ENCODE measurements around the gene ARHGEF2. TPM values are rescaled to one million over a fixed set of nuclear protein-coding genes. Genes with fewer than 3 reads are reported as not detected.

ARHGEF2 gene
- total RNA-seq, 1 experiment from 2014 or later: 90.1 TPM

GRCh38 chr1:156009404-156009803 lies 31.1 kb upstream of the ARHGEF2 start:
- H3K27ac ChIP-seq (ENCODE audit: low read depth, low read length): no peak overlapping the region
- H3K79me2 ChIP-seq (ENCODE audit: insufficient read depth, low read length): no peaks in the 10 kb centered on the region
- ATAC-seq: no peak
- RAD21 ChIA-PET (ENCODE audit: low non-redundant PET in 1 of 2, low total read pairs in 2 of 2, uncharacterized antibody in 2 of 2, unreplicated experiment in 2 of 2): no interaction called here
- TF ChIP-seq EZH2 (IDR thresholded peaks at IDR 0.05): no peak
- no peak for TF ChIP-seq FOSL1 (IDR thresholded peaks at IDR 0.05; ENCODE audit: low read depth)
- TF ChIP-seq RAD21 (IDR thresholded peaks at IDR 0.05; ENCODE audit: low read depth): no peak
- no peak for TF ChIP-seq JUND (IDR thresholded peaks at IDR 0.05)
- TF ChIP-seq SRF (IDR thresholded peaks at IDR 0.05; ENCODE audit: low read depth): no peak
- no peak for TF ChIP-seq CEBPB (IDR thresholded peaks at IDR 0.05; ENCODE audit: low read depth)
- TF ChIP-seq SIN3A (IDR thresholded peaks at IDR 0.05; ENCODE audit: low read depth): no peak
- no peak for TF ChIP-seq ELF1 (IDR thresholded peaks at IDR 0.05; ENCODE audit: borderline replicate concordance, low read depth)
- no peak for TF ChIP-seq REST (IDR thresholded peaks at IDR 0.05; ENCODE audit: low read depth)
- TF ChIP-seq EZH2phosphoT487 (IDR thresholded peaks at IDR 0.05; ENCODE audit: borderline replicate concordance): no peak
- no peak for TF ChIP-seq ZFX (IDR thresholded peaks at IDR 0.05)
- TF ChIP-seq ZBTB33 (IDR thresholded peaks at IDR 0.05; ENCODE audit: extremely low read depth, insufficient replicate concordance, low read length): no peak
- no peak for TF ChIP-seq ZNF274 (IDR thresholded peaks at IDR 0.05; ENCODE audit: low read depth, low read length)
- BruUV-seq (replicated peaks): no TSS peak
- no peak overlapping the region for H2AFZ ChIP-seq (ENCODE audit: low read depth, low read length, poor library complexity, severe bottlenecking)
- POLR2A ChIA-PET: no interaction called here
- H3K4me2 ChIP-seq (ENCODE audit: low read length): no peak overlapping the region
- no peaks in the 10 kb centered on the region for H3K27me3 ChIP-seq (ENCODE audit: insufficient read depth, low read length)
- CTCF ChIA-PET: interaction anchor here (1.6 to 2.8 kb wide), 2 partner anchors 16 to 57 kb away, joined by 8 to 14 read pairs; no protein-coding TSS in a partner anchor
- no peaks in the 10 kb centered on the region for H3K9me2 ChIP-seq (ENCODE audit: insufficient read depth)
- DNase-seq (ENCODE audit: low read depth, low spot score): no peak
- H3K4me1 ChIP-seq (ENCODE audit: control insufficient read depth in 1 of 2, insufficient read depth in 2 of 2, low read length in 2 of 2): peaks cover 2 to 21% of the 10 kb centered on the region in 2 experiments; a peak in 3 of 4 replicates
- intact Hi-C loops (cut with micrococcal nuclease): loop anchor here (10.0 kb wide), 1 partner anchor 55 kb away; the partner anchor contains the start of gene RAB25
- no peak overlapping the region for H3K4me3 ChIP-seq (replicated peaks in 1 of 2; ENCODE audit: low read depth in 1 of 2, low read length in 2 of 2)
- H3K9ac ChIP-seq (ENCODE audit: low read length): no peak overlapping the region
- peaks cover 32 to 37% of the 10 kb centered on the region in 2 experiments; a peak in 3 of 4 replicates for H3K36me3 ChIP-seq (ENCODE audit: control insufficient read depth in 1 of 2, insufficient read depth in 2 of 2, low read length in 2 of 2)
- no peaks in the 10 kb centered on the region for H3K9me3 ChIP-seq (ENCODE audit: control insufficient read depth in 1 of 2, insufficient read depth in 1 of 2, low read depth in 1 of 2, low read length in 2 of 2)
- H4K20me1 ChIP-seq (ENCODE audit: insufficient read depth): no peaks in the 10 kb centered on the region
